Stomach (tissue), 9 donors: ENCODE measurements around the gene PRKCE. TPM values are rescaled to one million over a fixed set of nuclear protein-coding genes. Genes with fewer than 3 reads are reported as not detected.

Experiments
- DNase-seq, 2 donors: peaks; one replicate each; pipeline versions ENCODE4 v3.0.0 to v3.0.0-alpha.2; 2013 to 2019
- H3K27ac ChIP-seq, 5 donors: fragments of 200-600 bp in 4 of 5; sonication (generic) in 4 of 5; one replicate each; pipeline ENCODE4 v1.5.1; 2013 to 2019; ENCODE audit warnings: mild to moderate bottlenecking in 1 of 5, moderate library complexity in 1 of 5
- H3K27me3 ChIP-seq, 3 donors: fragments of 200-600 bp; sonication (generic); one replicate each; pipeline ENCODE4 v1.5.1; 2017 to 2019; ENCODE audit warnings: mixed run types in 1 of 3
- H3K36me3 ChIP-seq, 4 donors: fragments of 200-600 bp; sonication (generic); 1 replicate in 3 of 4; 2 replicates in 1 of 4; pipeline ENCODE4 v1.5.1; 2016 to 2019
- H3K4me1 ChIP-seq, 4 donors: fragments of 200-600 bp; sonication (generic); one replicate each; pipeline ENCODE4 v1.5.1; 2016 to 2019
- H3K4me3 ChIP-seq, 4 donors: fragments of 200-600 bp; sonication (generic) in 3 of 4; one replicate each; pipeline ENCODE4 v1.5.1; 2016 to 2019; ENCODE audit warnings: mild to moderate bottlenecking in 1 of 4
- H3K9me3 ChIP-seq, 4 donors: fragments of 200-600 bp; sonication (generic); one replicate each; pipeline ENCODE4 v1.5.1; 2016 to 2019
- CTCF ChIP-seq, 7 experiments: fragments of 450-650 bp in 4 of 7; fragments of 200-600 bp in 3 of 7; sonication (generic) in 3 of 7; IDR thresholded peaks; one replicate each; pipeline ENCODE4 v1.5.1; 2016 to 2019; ENCODE audit warnings: antibody characterized with exemption in 7 of 7, control low read depth in 2 of 7, mild to moderate bottlenecking in 1 of 7
- EP300 ChIP-seq: sonication (generic); formaldehyde crosslinking; IDR thresholded peaks from one replicate; pipeline ENCODE4 v1.6.1; 2017; ENCODE audit warnings: antibody characterized with exemption
- POLR2A ChIP-seq, 4 donors: fragments of 450-650 bp; IDR thresholded peaks; one replicate each; pipeline ENCODE4 v1.6.1; 2016; ENCODE audit warnings: antibody characterized with exemption in 4 of 4, control low read depth in 2 of 4, mild to moderate bottlenecking in 1 of 4, moderate library complexity in 1 of 4
- POLR2AphosphoS5 ChIP-seq, 3 donors: sonication (generic); formaldehyde crosslinking; IDR thresholded peaks; one replicate each; pipeline ENCODE4 v1.6.1; 2016; ENCODE audit warnings: antibody characterized with exemption in 3 of 3
- WGBS, 5 donors: extraction: QIAGEN DNeasy Blood & Tissue Kit in 3 of 5; methylation state at CpG; one replicate each; pipeline versions ENCODE4 v1.1.5 to v1.1.7; 2013 to 2018; 5-methylcytosine and 5-hydroxymethylcytosine counted together
- intact Hi-C: fragments of 100-400 bp; cut with DNase I; formaldehyde crosslinking; loops from one replicate; pipeline ENCODE4 v1.15.1; 2023; ENCODE audit warnings: low total_unique reads
- polyA plus RNA-seq, 3 donors: library from polyadenylated mRNA; stranded (reverse); fragments of 200-250 nt; gene quantifications; one replicate each; pipeline ENCODE4 v1.2.3, GENCODE V29; 2013
- total RNA-seq, 5 donors: library from RNA; depleted of rRNA; stranded (reverse); fragments of >200 nt; gene quantifications; one replicate each; pipeline versions ENCODE4 v1.1.0 to v1.2.3, GENCODE V29; 2014 to 2016
- donor health status: healthy with polysubstance abuse.
- donor health status: Bipolar disorder and iron deficiency.
- donor health status: healthy.

PRKCE gene
- total and polyA plus RNA-seq, 8 donors: 2.0 to 92.0 (median 10.0) TPM

DNA sequence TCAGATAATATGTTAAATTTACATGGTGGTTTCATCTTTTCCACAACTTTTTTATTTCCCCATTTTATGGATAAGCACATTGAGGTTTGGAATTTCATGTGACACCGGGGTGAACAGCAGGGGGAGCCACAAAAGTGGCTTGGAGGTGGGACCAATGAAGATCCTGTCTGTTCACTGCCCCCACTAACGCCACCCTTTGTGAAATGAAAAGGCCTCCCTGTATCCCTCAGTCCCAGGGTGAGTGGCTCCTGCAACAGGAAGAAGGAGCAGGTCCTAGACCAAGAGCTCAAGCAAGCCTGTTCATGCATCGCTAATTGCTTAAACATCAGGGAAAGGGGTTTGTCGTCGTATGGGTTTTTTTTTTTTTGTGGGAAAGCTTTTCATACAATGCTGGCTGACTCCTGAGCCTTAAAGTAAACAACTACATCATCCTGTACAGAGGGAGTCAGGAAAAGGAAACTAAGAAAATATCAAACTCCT is 377.9 kb downstream of the PRKCE start:
- TF ChIP-seq CTCF (IDR thresholded peaks at IDR 0.05): no peak
- no peak for TF ChIP-seq POLR2AphosphoS5 (IDR thresholded peaks at IDR 0.05)
- no peak for TF ChIP-seq EP300
- no peak for TF ChIP-seq POLR2A (IDR thresholded peaks at IDR 0.05)
- DNase-seq: peak in 1 of 2 donors; percentile 60
- no peaks in the 10 kb centered on the region for H3K36me3 ChIP-seq
- peak overlapping the region in 4 of 5 donors; percentile 23 to 74 (median 48) for H3K27ac ChIP-seq
- H3K4me3 ChIP-seq: no peak overlapping the region
- WGBS, 5 donors: 40 to 47% (median 43%) methylated on average over 5 of the region's 5 CpGs
- no peaks in the 10 kb centered on the region for H3K27me3 ChIP-seq
- H3K4me1 ChIP-seq: peaks cover 0 to 41% (median 25%) of the 10 kb centered on the region in 4 donors
- H3K9me3 ChIP-seq: no peaks in the 10 kb centered on the region
- intact Hi-C loops: no loop called here

GRCh38 chr2:46030330-46030729 is 378.9 kb downstream of the PRKCE start:
- H3K4me1 ChIP-seq: peaks cover 0 to 41% (median 32%) of the 10 kb centered on the region in 4 donors
- no peaks in the 10 kb centered on the region for H3K27me3 ChIP-seq
- H3K9me3 ChIP-seq: no peaks in the 10 kb centered on the region
- peak overlapping the region in 2 of 5 donors; percentile 27 to 74 for H3K27ac ChIP-seq
- no peaks in the 10 kb centered on the region for H3K36me3 ChIP-seq
- intact Hi-C loops: no loop called here
- TF ChIP-seq CTCF (IDR thresholded peaks at IDR 0.05) (no peak), POLR2AphosphoS5 (IDR thresholded peaks at IDR 0.05) (no peak), POLR2A (IDR thresholded peaks at IDR 0.05) (no peak), EP300 (no peak)
- H3K4me3 ChIP-seq: no peak overlapping the region
- no peak for DNase-seq
- 89 to 98% (median 95%) methylated on average over 2 of the region's 2 CpGs for WGBS, 5 donors

DNA sequence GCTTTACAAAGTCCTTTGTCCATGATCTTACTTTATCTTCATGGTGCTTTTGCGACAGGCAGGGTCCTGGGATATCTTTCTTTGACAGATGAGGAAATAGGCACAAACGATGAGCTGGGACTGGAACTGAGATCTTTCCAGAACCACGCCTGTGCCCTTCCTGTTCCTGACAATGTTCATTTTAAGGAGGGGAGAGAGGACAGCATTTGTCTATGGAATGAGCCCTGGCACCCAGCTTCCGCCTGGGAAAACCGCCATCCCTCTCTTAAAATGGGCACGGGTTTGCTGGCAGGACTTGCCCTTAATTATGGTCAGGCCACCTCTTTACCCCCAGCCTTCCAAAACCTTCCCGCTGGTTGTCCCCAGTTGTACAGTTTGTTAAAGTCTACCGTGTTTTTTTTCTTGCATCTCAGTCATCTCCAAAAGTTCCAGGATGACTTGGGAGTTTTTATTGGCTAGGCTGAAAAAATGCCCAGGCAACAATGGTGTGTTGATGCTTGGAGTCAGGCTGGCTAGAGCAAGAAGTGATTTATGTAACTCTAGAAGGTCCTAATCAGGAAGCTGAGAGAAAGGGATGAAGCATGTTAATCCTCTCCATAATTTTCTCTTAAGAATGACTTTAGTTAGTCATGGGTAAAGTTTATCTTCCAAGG is 380.8 kb downstream of the PRKCE start:
- Histone ChIP-seq H3K27ac (peak overlapping the region in 2 of 5 donors; percentile 3 to 4), H3K4me3 (no peak overlapping the region), H3K27me3 (no peaks in the 10 kb centered on the region), H3K4me1 (peaks cover 0 to 49% (median 39%) of the 10 kb centered on the region in 4 donors), H3K9me3 (no peaks in the 10 kb centered on the region), H3K36me3 (no peaks in the 10 kb centered on the region)
- 75 to 88% (median 81%) methylated on average over 8 of the region's 8 CpGs for WGBS, 5 donors
- DNase-seq: no peak
- TF ChIP-seq POLR2A (IDR thresholded peaks at IDR 0.05) (no peak), POLR2AphosphoS5 (IDR thresholded peaks at IDR 0.05) (no peak), EP300 (no peak), CTCF (IDR thresholded peaks at IDR 0.05) (no peak)
- intact Hi-C loops: no loop called here

DNA sequence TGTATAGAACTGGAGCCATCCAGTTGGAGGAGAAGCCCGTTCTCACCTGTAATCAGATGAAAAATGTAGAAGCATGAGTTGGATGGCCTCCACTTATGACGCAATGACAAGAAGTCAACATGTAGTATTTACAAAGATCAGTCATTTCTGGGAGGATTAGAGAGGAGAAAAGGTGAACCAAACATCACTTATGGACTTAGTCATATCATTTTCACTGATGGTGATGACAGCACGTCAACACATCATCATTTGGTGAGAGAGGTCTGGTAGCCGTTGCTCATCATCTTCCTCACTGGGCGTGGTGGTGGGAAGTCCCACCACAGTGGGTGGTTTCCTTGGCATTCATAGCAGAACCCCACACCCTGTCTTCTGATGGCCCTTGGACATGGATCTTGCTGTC is 381.5 kb downstream of the PRKCE start:
- H3K9me3 ChIP-seq: no peaks in the 10 kb centered on the region
- no peaks in the 10 kb centered on the region for H3K36me3 ChIP-seq
- H3K4me3 ChIP-seq: no peak overlapping the region
- DNase-seq: no peak
- peaks cover 0 to 56% (median 46%) of the 10 kb centered on the region in 4 donors for H3K4me1 ChIP-seq
- intact Hi-C loops: no loop called here
- WGBS, 5 donors: 77 to 93% (median 84%) methylated on average over 5 of the region's 5 CpGs
- H3K27ac ChIP-seq: peak overlapping the region in 1 of 5 donors; percentile 4
- TF ChIP-seq CTCF (IDR thresholded peaks at IDR 0.05): no peak
- TF ChIP-seq POLR2A (IDR thresholded peaks at IDR 0.05): no peak
- no peak for TF ChIP-seq EP300
- TF ChIP-seq POLR2AphosphoS5 (IDR thresholded peaks at IDR 0.05): no peak
- H3K27me3 ChIP-seq: no peaks in the 10 kb centered on the region
